Kidney (tissue), 14 donors: ENCODE data around the gene DUS1L. TPM values are rescaled to one million over a fixed set of nuclear protein-coding genes. Genes with fewer than 3 reads are reported as not detected.

Experiments
- DNase-seq, 5 donors: peaks; one replicate each; pipeline ENCODE4 v3.0.0-alpha.2; 2013 to 2020
- FAIRE-seq: peaks from 2 replicates; lab custom pipeline; 2012; peaks lifted over from hg19 to GRCh38; lab: Jason Lieb, UNC
- H3K27ac ChIP-seq, 2 donors: one replicate each; pipeline ENCODE4 v1.7.0; 2013; ENCODE audit warnings: low read depth in 2 of 2, low read length in 2 of 2, inconsistent platforms in 1 of 2
- H3K27me3 ChIP-seq: one replicate; pipeline ENCODE4 v1.7.1; 2013; ENCODE audit warnings: low read length, inconsistent platforms; ENCODE audit not compliant: control insufficient read depth, insufficient read depth
- H3K36me3 ChIP-seq, 3 donors: one replicate each; pipeline versions ENCODE4 v1.7.0 to v1.7.1; 2013; ENCODE audit warnings: low read length in 3 of 3, control low read depth in 1 of 3, inconsistent platforms in 1 of 3; ENCODE audit not compliant: insufficient read depth in 3 of 3, control insufficient read depth in 2 of 3
- H3K4me1 ChIP-seq, 3 donors: one replicate each; pipeline versions ENCODE4 v1.7.0 to v1.7.1; 2013; ENCODE audit warnings: low read length in 3 of 3, inconsistent platforms in 1 of 3, low read depth in 1 of 3; ENCODE audit not compliant: control insufficient read depth in 2 of 3, insufficient read depth in 2 of 3
- H3K4me3 ChIP-seq, 3 donors: one replicate each; pipeline versions ENCODE4 v1.7.0 to v1.8.1; 2013; ENCODE audit warnings: low read length in 3 of 3, control low read depth in 1 of 3, inconsistent platforms in 1 of 3
- H3K9ac ChIP-seq, 3 donors: one replicate each; pipeline versions ENCODE4 v1.7.0 to v1.7.1; 2013; ENCODE audit warnings: low read length in 3 of 3, control low read depth in 1 of 3, inconsistent platforms in 1 of 3
- H3K9me3 ChIP-seq, 3 donors: one replicate each; pipeline versions ENCODE4 v1.7.0 to v1.7.1; 2013; ENCODE audit warnings: low read length in 3 of 3, control low read depth in 1 of 3, inconsistent platforms in 1 of 3; ENCODE audit not compliant: control insufficient read depth in 2 of 3, insufficient read depth in 1 of 3
- CTCF ChIP-seq: IDR thresholded peaks from 3 replicates; pipeline ENCODE4 v1.5.1; 2012; ENCODE audit warnings: mild to moderate bottlenecking, moderate library complexity, borderline replicate concordance; ENCODE audit not compliant: insufficient read depth; ENCODE audit errors: extremely low read depth
- intact Hi-C: fragments of 100-400 bp; cut with DNase I; formaldehyde crosslinking; loops from one replicate; pipeline ENCODE4 v1.11.1; 2022
- polyA plus RNA-seq: library from polyadenylated mRNA; stranded (reverse); fragments of 350-450 nt; fragmentation: Illumina TruSeq; extraction: RNeasy Lipid Tissue Mini Kit (QIAGEN cat#74804); gene quantifications from one replicate; pipeline ENCODE4 v1.2.3, GENCODE V29; 2014; ENCODE audit warnings: low read depth, low replicate concordance; ENCODE audit not compliant: insufficient read depth
- total RNA-seq: library from RNA; stranded (reverse); fragmentation: NEBNext Ultra II Directional; extraction: Animal tissue kit (Norgen Biotek cat#: 25700); gene quantifications from one replicate; pipeline ENCODE4 v1.2.1, GENCODE V29; 2021
- donor health status: control.
- donor health status: control.
- donor health status: control.
- donor health status: control.
- donor health status: control.
- donor health status: DM: yes; HTN: yes; CAD: no.
- donor health status: Normal renal cell carcinoma (clear cell type).

The DUS1L gene
- total and polyA plus RNA-seq, 2 donors from 2014 or later, result 84.8 to 102 TPM

- FAIRE-seq (no peak), DNase-seq (no peak)
- no peaks in the 10 kb centered on the region for H3K27me3 ChIP-seq
- no peaks in the 10 kb centered on the region for H3K4me1 ChIP-seq
- H3K4me3 ChIP-seq, result no peak overlapping the region
- H3K36me3 ChIP-seq, result peaks cover 0 to 2% (median 2%) of the 10 kb centered on the region in 3 donors
- H3K9me3 ChIP-seq, result no peaks in the 10 kb centered on the region
- H3K9ac ChIP-seq, result no peak overlapping the region
- no peak for TF ChIP-seq CTCF
- intact Hi-C loops, result no loop called here
- no peak overlapping the region for H3K27ac ChIP-seq
Observed at GRCh38 chr17:82077617-82078358, 12.2 kb upstream of the DUS1L start.

GRCh38 chr17:82076785-82077591 is 11.4 kb upstream of the DUS1L start:
- H3K4me3 ChIP-seq, result no peak overlapping the region
- no peak for FAIRE-seq

GRCh38 chr17:82076018-82076784 is 10.6 kb upstream of the DUS1L start:
- Histone ChIP-seq H3K36me3 (no peaks in the 10 kb centered on the region), H3K27me3 (no peaks in the 10 kb centered on the region), H3K4me1 (no peaks in the 10 kb centered on the region), H3K9me3 (no peaks in the 10 kb centered on the region), H3K27ac (no peak overlapping the region), H3K9ac (no peak overlapping the region), H3K4me3 (no peak overlapping the region)
- no peak for DNase-seq
- intact Hi-C loops, result no loop called here
- TF ChIP-seq CTCF, result no peak
- FAIRE-seq, result no peak

More at GRCh38 chr17:82076785-82077591, 11.4 kb upstream of the DUS1L start:
- Histone ChIP-seq H3K27me3 (no peaks in the 10 kb centered on the region), H3K9ac (no peak overlapping the region), H3K27ac (no peak overlapping the region), H3K9me3 (no peaks in the 10 kb centered on the region), H3K36me3 (peaks cover 0 to 2% (median 0%) of the 10 kb centered on the region in 3 donors), H3K4me1 (no peaks in the 10 kb centered on the region)
- intact Hi-C loops, result no loop called here
- TF ChIP-seq CTCF, result no peak
- DNase-seq, result peak in 2 of 5 donors; percentile 49 to 61
